Brain microvascular endothelial cell (primary cell): ENCODE measurements around the gene RAB17.

Experiments
- DNase-seq: peaks from one replicate; pipeline ENCODE4 v3.0.0-alpha.2; 2020
- H3K27ac ChIP-seq: fragments of 250-450 bp; sonication (Bioruptor Pico); 2 replicates; pipeline ENCODE4 v1.5.1; 2020; ENCODE audit warnings: mild to moderate bottlenecking, moderate library complexity
- H3K27me3 ChIP-seq: fragments of 250-450 bp; sonication (Bioruptor Pico); replicated peaks from 2 replicates; pipeline ENCODE4 v1.5.1; 2020; ENCODE audit warnings: mild to moderate bottlenecking
- H3K36me3 ChIP-seq: fragments of 250-450 bp; sonication (Bioruptor Pico); replicated peaks from 2 replicates; pipeline ENCODE4 v1.5.1; 2020; ENCODE audit warnings: mild to moderate bottlenecking
- H3K4me3 ChIP-seq: 2 replicates; pipeline ENCODE4 v1.5.1; 2011; ENCODE audit warnings: low read depth, mild to moderate bottlenecking, control low read depth, low read length, moderate library complexity
- CTCF ChIP-seq: IDR thresholded peaks from 2 replicates; pipeline ENCODE4 v1.5.1; 2011; ENCODE audit warnings: low read depth, mild to moderate bottlenecking, moderate library complexity, low read length, control low read depth, inconsistent platforms; ENCODE audit errors: missing control alignments
- in situ Hi-C: cut with HindIII; loops from 2 replicates; pipeline ENCODE4 v1.10.0; 2017; ENCODE audit warnings: low sequenced_read_pairs, low pct_ligation_motif_present

Gene RAB17

DNA sequence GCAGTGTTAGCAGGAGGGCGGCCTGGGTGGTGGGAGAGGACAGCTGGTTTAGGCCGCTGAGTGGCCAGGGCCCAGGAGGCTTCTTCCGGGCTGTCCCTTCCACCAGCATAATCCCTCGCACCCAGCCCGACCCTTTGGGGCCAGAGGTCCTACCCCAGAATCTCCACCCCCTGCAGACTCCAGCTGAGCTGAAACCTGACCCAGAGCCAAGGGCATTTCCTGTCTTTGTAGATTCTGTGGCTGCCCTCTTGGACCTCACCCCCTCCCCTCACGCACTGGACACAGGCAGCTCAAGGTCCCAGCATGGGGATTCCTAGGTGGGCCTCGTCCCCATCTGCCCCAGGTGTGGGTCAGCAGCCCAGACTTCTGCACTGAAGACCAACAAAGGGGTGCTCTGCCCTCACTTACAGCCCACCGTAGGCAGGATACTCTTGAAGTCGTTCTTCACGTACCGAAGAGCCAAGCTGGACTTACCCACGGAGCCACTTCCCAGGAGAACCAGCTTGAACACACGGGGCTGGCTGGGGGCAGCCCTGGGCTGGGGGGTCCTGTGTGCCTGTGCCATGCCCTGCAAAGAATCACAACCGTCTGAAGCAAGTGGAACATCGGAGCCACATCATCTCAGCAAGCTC, 4.8 kb downstream of the RAB17 start:
- no peak overlapping the region for H3K4me3 ChIP-seq
- H3K27ac ChIP-seq = no peak overlapping the region
- TF ChIP-seq CTCF = no peak
- no peaks in the 10 kb centered on the region for H3K27me3 ChIP-seq
- H3K36me3 ChIP-seq = no peaks in the 10 kb centered on the region
- DNase-seq = no peak
- in situ Hi-C loops = no loop called here

- Histone ChIP-seq H3K4me3 (no peak overlapping the region), H3K27me3 (no peaks in the 10 kb centered on the region), H3K27ac (no peak overlapping the region), H3K36me3 (no peaks in the 10 kb centered on the region)
- TF ChIP-seq CTCF = peak; percentile 5
- in situ Hi-C loops = no loop called here
- no peak for DNase-seq
These were observed 6.9 kb downstream of the RAB17 start for GRCh38 chr2:237583385-237584295.

DNA sequence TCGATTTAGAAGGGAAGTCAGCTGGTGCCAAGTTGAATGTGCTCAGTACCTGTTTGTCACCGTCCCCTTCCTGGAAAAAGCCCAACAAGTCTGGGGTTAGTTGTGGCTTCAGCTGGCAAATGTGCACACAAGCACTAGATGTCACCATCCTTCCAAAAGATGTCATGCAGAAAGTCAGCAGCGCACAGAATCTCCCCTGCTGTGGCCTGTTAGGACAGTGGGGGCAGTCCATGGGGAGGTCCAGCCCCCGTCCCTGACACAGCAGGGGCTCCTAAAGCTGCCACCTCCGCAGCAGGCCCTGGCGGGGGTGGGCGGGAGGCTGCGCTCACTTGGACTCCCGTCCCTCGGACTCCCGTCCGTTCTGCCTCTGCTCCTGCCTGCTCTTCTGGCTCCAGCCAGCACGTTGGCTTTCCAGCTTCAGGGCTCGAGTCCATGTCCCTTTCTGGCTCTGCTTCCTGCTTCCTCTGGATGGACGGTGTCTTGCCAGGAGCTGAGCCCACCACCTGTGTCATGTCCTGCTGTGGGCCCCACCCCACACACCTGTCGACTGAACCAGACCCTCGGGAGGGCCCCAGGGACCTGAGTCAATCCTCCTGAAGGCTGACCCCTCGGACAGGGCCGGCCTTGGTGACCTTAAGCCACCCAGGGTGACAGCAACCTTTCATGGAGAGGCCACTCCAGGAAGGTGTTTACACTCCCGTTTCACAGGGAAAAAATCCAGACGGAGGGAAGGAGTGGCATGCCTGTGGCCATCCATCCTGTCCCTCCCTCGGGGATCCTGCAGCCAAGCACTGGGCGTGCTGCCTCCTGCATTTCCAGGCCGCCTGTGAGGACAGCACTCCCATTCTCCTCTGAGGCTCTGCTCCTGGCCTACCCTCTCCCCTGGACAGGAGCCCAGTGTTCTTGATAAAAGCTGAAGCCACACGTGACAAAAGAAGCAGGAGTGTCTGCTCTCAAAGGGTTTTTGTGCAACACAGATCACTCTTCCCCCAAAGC, 8.5 kb downstream of the RAB17 start:
- in situ Hi-C loops = no loop called here
- DNase-seq = peak; percentile 65
- H3K36me3 ChIP-seq = no peaks in the 10 kb centered on the region
- peak overlapping the region; percentile 15 for H3K4me3 ChIP-seq
- H3K27ac ChIP-seq = no peak overlapping the region
- peak; percentile 75 for TF ChIP-seq CTCF
- no peaks in the 10 kb centered on the region for H3K27me3 ChIP-seq

DNA sequence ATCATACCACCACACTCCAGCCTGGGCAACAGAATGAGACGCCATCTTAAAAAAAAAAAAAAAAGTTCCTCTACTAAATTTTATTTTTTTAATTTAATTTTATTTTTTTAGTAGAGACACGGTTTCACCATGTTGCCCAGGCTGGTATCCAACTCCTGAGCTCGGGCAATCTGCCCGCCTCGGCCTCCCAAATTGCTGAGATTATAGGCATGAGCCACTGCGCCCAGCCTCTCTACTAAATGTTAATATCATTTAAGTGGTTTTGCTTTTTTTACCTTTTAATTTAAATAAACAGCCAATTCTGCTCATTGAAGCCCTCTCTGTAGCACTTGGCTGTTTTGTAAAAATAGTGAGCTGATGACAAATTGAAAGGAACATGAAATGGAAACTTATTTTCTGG, 9.2 kb downstream of the RAB17 start:
- in situ Hi-C loops = no loop called here
- H3K27me3 ChIP-seq = no peaks in the 10 kb centered on the region
- H3K4me3 ChIP-seq = no peak overlapping the region
- no peaks in the 10 kb centered on the region for H3K36me3 ChIP-seq
- no peak for DNase-seq
- TF ChIP-seq CTCF = no peak
- no peak overlapping the region for H3K27ac ChIP-seq

DNA sequence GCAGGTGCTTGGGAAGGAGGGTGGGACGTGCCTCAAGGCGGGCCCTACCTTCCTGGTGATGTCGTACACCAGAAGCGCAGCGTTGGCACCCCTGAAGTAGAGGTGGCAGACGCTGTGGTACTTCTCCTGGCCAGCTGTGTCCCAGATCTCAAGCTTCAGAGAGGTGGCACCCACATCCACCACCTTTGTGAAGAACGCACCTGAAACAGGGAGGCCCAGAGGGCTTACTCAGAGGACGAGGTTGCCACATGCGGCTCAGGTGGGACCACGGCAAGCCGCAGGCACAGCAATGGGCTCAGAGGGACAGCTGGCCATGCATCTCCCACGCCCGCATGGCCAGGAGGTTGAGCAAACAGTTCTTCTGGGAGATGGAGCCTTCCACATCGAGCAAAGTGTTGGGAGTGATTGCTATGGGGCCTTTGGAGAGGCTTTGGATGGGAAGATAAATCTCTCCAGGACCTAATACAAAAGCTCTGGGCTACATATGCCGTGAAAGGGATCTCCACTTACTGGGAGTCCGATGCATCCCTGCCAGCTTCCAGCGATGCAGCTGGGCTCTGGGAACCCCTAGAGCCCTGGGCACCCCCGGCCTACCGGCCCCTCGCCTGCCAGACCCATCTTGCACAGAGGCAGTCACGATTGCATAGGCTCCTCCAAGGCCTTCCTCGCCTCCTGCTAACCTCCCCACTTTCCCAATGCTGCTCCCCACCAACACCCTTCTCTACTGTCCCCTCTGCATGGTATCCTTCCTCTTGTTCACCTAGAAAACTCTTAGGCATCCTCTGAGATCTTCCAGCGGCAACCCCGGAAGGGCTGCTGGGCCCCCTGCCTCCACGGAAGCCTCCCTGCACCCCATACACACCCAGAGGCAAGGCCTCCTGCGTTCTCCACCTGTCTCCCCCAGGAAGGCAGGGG, 12.3 kb downstream of the RAB17 start:
- Histone ChIP-seq H3K36me3 (no peaks in the 10 kb centered on the region), H3K27me3 (no peaks in the 10 kb centered on the region), H3K27ac (no peak overlapping the region), H3K4me3 (no peak overlapping the region)
- no peak for DNase-seq
- TF ChIP-seq CTCF = no peak
- in situ Hi-C loops = no loop called here
